Mesenchymal stem cell (in vitro differentiated cells and primary cell): ENCODE data around the gene EXOSC1.

Experiments used
- DNase-seq: peaks from one replicate; pipeline ENCODE4 v3.0.0-alpha.2; 2013
- H2AFZ ChIP-seq: one replicate; pipeline ENCODE4 v1.6.1; 2013; ENCODE audit warnings: low read depth, mild to moderate bottlenecking, control low read depth, inconsistent platforms, low read length, moderate library complexity
- H2AK5ac ChIP-seq: 2 replicates; pipeline ENCODE4 v1.6.1; 2013; ENCODE audit warnings: low read length, moderate library complexity, mild to moderate bottlenecking, inconsistent platforms; ENCODE audit not compliant: severe bottlenecking
- H2BK120ac ChIP-seq: one replicate; pipeline ENCODE4 v1.6.1; 2013; ENCODE audit warnings: low read depth, mild to moderate bottlenecking, inconsistent platforms, low read length, moderate library complexity
- H2BK12ac ChIP-seq, 2 experiments: one replicate each; pipeline ENCODE4 v1.6.1; 2013; ENCODE audit warnings: inconsistent platforms in 2 of 2, low read length in 2 of 2, mild to moderate bottlenecking in 2 of 2, moderate library complexity in 2 of 2, control low read depth in 1 of 2
- H2BK15ac ChIP-seq: one replicate; pipeline ENCODE4 v1.6.1; 2013; ENCODE audit warnings: mild to moderate bottlenecking, low read depth, inconsistent platforms; ENCODE audit not compliant: poor library complexity, severe bottlenecking
- H2BK5ac ChIP-seq: 2 replicates; pipeline ENCODE4 v1.6.1; 2013; ENCODE audit warnings: low read depth, mild to moderate bottlenecking, low read length, control low read depth, inconsistent platforms; ENCODE audit not compliant: poor library complexity, severe bottlenecking
- H3K14ac ChIP-seq, 2 experiments: one replicate each; pipeline ENCODE4 v1.6.1; 2013; ENCODE audit warnings: inconsistent platforms in 2 of 2, low read length in 2 of 2, control low read depth in 1 of 2, mild to moderate bottlenecking in 1 of 2, moderate library complexity in 1 of 2
- H3K18ac ChIP-seq, 2 experiments: one replicate each; pipeline ENCODE4 v1.6.1; 2013; ENCODE audit warnings: inconsistent platforms in 2 of 2, low read length in 2 of 2, control low read depth in 1 of 2, low read depth in 1 of 2, mild to moderate bottlenecking in 1 of 2
- H3K23ac ChIP-seq, 2 experiments: one replicate each; pipeline ENCODE4 v1.6.1; 2013; ENCODE audit warnings: inconsistent platforms in 2 of 2, low read length in 2 of 2, mild to moderate bottlenecking in 2 of 2, moderate library complexity in 2 of 2, control low read depth in 1 of 2
- H3K27ac ChIP-seq: 2 replicates; pipeline ENCODE4 v1.5.1; 2013; ENCODE audit warnings: mild to moderate bottlenecking, moderate library complexity, low read length, control low read depth, inconsistent platforms; ENCODE audit not compliant: poor library complexity, severe bottlenecking
- H3K27me3 ChIP-seq, 2 experiments: 2 replicates each; pipeline versions ENCODE4 v1.6.1 to v1.7.0; 2013; ENCODE audit warnings: low read length in 2 of 2, mild to moderate bottlenecking in 2 of 2, moderate library complexity in 2 of 2, control low read depth in 1 of 2, inconsistent platforms in 1 of 2; ENCODE audit not compliant: control insufficient read depth in 1 of 2, insufficient read depth in 1 of 2
- H3K36me3 ChIP-seq, 2 experiments: 2 replicates each; pipeline versions ENCODE4 v1.6.1 to v1.7.0; 2013; ENCODE audit warnings: low read length in 2 of 2, control low read depth in 1 of 2, inconsistent platforms in 1 of 2, low read depth in 1 of 2, mild to moderate bottlenecking in 1 of 2; ENCODE audit not compliant: insufficient read depth in 2 of 2, control insufficient read depth in 1 of 2
- H3K4ac ChIP-seq, 2 experiments: one replicate each; pipeline ENCODE4 v1.6.1; 2013; ENCODE audit warnings: inconsistent platforms in 2 of 2, low read length in 2 of 2, mild to moderate bottlenecking in 2 of 2, moderate library complexity in 2 of 2, control low read depth in 1 of 2, low read depth in 1 of 2
- H3K4me1 ChIP-seq: 2 replicates; pipeline ENCODE4 v1.6.1; 2013; ENCODE audit warnings: low read depth, low read length, control low read depth; ENCODE audit not compliant: control insufficient read depth, insufficient read depth
- H3K4me2 ChIP-seq: 2 replicates; pipeline ENCODE4 v1.6.1; 2013; ENCODE audit warnings: low read length, mild to moderate bottlenecking, inconsistent platforms; ENCODE audit not compliant: poor library complexity, severe bottlenecking
- H3K4me3 ChIP-seq, 2 experiments: 2 replicates each; pipeline versions ENCODE4 v1.5.1 to v1.7.0; 2013; ENCODE audit warnings: low read length in 2 of 2, mild to moderate bottlenecking in 2 of 2, control low read depth in 1 of 2, low read depth in 1 of 2; ENCODE audit not compliant: insufficient read depth in 1 of 2
- H3K79me1 ChIP-seq: replicated peaks from 2 replicates; pipeline ENCODE4 v1.6.1; 2013; ENCODE audit warnings: mild to moderate bottlenecking, control low read depth, low read length, inconsistent platforms; ENCODE audit not compliant: poor library complexity, severe bottlenecking
- H3K9ac ChIP-seq: 2 replicates; pipeline ENCODE4 v1.7.0; 2013; ENCODE audit warnings: mild to moderate bottlenecking, low read length, moderate library complexity
- H3K9me3 ChIP-seq: 2 replicates; pipeline ENCODE4 v1.7.0; 2013; ENCODE audit warnings: mild to moderate bottlenecking, low read length; ENCODE audit not compliant: control insufficient read depth
- H4K8ac ChIP-seq: one replicate; pipeline ENCODE4 v1.6.1; 2013; ENCODE audit warnings: inconsistent platforms, mild to moderate bottlenecking, low read length, moderate library complexity
- H4K91ac ChIP-seq: one replicate; pipeline ENCODE4 v1.6.1; 2013; ENCODE audit warnings: mild to moderate bottlenecking, low read length, inconsistent platforms
- WGBS: methylation state at CpG from one replicate; pipeline ENCODE4 v1.1.7; 2013; ENCODE audit warnings: mixed read lengths; 5-methylcytosine and 5-hydroxymethylcytosine counted together

Gene EXOSC1

DNA sequence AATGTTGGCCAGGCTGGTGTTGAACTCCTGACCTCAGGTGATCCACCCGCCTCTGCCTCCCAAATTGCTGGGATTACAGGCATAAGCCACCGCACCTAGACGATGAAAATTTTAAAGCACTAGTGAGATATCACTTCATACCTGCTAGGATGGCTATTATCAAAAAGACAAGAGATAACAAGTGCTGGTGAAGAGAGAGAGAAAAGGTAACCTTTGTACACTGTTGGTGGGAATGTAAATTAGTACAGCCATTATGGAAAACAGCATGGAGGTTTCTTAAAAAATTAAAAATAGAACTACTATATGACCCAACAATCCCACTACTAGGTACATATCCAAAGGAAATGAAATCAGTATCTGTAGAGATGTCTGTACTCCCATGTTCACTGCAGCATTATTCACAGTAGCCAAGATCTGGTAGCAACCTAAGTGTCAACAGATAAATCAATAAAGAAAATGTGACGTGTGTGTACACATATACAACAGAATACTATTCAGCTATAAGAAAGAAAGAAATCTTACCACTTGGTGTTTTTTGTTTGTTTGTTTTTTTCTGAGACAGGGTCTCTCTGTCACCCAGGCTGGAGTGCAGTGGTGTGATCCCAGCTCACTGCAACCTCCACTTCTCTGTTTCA, 40.0 kb upstream of the EXOSC1 start:
- no peak overlapping the region for H3K9ac ChIP-seq
- no peak overlapping the region for H3K27ac ChIP-seq

DNA sequence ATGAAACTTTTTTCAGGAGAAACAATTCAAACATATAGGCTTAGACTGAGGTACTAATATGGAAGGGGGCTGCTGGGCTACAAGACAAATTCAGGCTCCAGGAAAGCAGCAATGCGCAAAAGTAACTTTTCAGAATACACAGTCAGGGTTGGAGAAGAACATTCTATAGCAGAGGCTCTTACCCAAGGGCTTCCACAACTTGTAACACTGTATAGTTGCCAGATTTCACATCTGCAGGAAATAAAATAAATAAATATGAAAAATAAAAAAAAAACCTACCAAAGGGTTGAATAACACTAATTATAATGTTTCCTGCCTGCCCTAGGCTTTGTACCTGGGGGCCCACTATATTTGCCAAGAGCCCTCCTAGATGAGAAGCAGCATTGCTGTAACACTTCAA, 38.1 kb upstream of the EXOSC1 start:
- no peaks in the 10 kb centered on the region for H3K9me3 ChIP-seq
- no peak overlapping the region for H2BK5ac ChIP-seq
- H3K79me1 ChIP-seq = peaks cover 22% of the 10 kb centered on the region
- H3K4me3 ChIP-seq = no peak overlapping the region
- H3K23ac ChIP-seq = no peak overlapping the region
- H3K4me1 ChIP-seq = peaks cover 6% of the 10 kb centered on the region
- H4K8ac ChIP-seq = no peak overlapping the region
- DNase-seq = no peak
- H4K91ac ChIP-seq = no peak overlapping the region
- no peak overlapping the region for H3K18ac ChIP-seq
- no peak overlapping the region for H3K27ac ChIP-seq
- H2BK12ac ChIP-seq = no peak overlapping the region
- no peak overlapping the region for H3K14ac ChIP-seq
- no peak overlapping the region for H2BK15ac ChIP-seq
- H3K27me3 ChIP-seq = no peaks in the 10 kb centered on the region
- no peak overlapping the region for H3K4ac ChIP-seq
- H3K36me3 ChIP-seq = peaks cover 26 to 45% of the 10 kb centered on the region in 2 experiments
- H2BK120ac ChIP-seq = no peak overlapping the region
- whole genome bisulfite sequencing = 100% methylated on average over 1 of the region's 1 CpG
- no peak overlapping the region for H2AFZ ChIP-seq
- no peak overlapping the region for H2AK5ac ChIP-seq
- no peak overlapping the region for H3K9ac ChIP-seq
- H3K4me2 ChIP-seq = no peak overlapping the region

More for the DNA sequence above, 40.0 kb upstream of the EXOSC1 start:
- Histone ChIP-seq H3K27me3 (no peaks in the 10 kb centered on the region), H3K14ac (no peak overlapping the region), H4K8ac (no peak overlapping the region), H3K79me1 (peaks cover 13% of the 10 kb centered on the region), H2AFZ (no peak overlapping the region), H3K4ac (no peak overlapping the region), H2BK120ac (no peak overlapping the region), H3K36me3 (peaks cover 15 to 27% of the 10 kb centered on the region in 2 experiments), H2AK5ac (no peak overlapping the region), H3K4me2 (no peak overlapping the region), H3K23ac (no peak overlapping the region), H4K91ac (no peak overlapping the region), H3K4me3 (no peak overlapping the region), H2BK15ac (no peak overlapping the region), H2BK5ac (no peak overlapping the region), H2BK12ac (no peak overlapping the region), H3K4me1 (peaks cover 6% of the 10 kb centered on the region), H3K18ac (no peak overlapping the region), H3K9me3 (no peaks in the 10 kb centered on the region)
- DNase-seq = no peak
- WGBS = 100% methylated on average over 1 of the region's 4 CpGs

DNA sequence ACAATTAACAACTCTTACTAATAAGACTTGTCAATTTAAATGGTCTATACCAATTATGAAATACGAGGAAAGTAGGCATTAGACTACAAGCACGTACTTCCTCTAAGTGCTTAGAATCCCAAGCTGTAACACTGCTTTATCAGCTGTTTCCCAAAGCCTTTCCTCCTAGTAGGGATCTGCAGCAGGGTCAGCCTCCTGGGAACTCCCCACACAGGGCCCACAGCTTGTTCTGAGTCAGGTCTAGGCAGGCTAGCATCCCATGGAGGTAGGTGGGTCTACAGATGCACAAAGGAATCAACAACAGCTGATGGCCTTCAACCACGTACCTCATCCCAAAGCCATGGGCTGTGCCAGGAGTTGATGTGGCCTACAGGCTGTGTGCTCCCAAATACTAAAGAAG, 37.7 kb upstream of the EXOSC1 start:
- Histone ChIP-seq H3K23ac (no peak overlapping the region), H3K4me3 (no peak overlapping the region), H3K27ac (no peak overlapping the region), H2AK5ac (no peak overlapping the region), H3K9ac (no peak overlapping the region), H4K8ac (no peak overlapping the region), H3K27me3 (no peaks in the 10 kb centered on the region), H3K4ac (no peak overlapping the region), H4K91ac (no peak overlapping the region), H2BK5ac (no peak overlapping the region), H3K4me2 (no peak overlapping the region), H3K9me3 (no peaks in the 10 kb centered on the region), H3K18ac (no peak overlapping the region), H3K79me1 (peaks cover 22% of the 10 kb centered on the region), H3K14ac (no peak overlapping the region), H2BK120ac (no peak overlapping the region), H2BK15ac (no peak overlapping the region), H3K36me3 (peaks cover 26 to 50% of the 10 kb centered on the region in 2 experiments), H3K4me1 (peaks cover 6% of the 10 kb centered on the region), H2AFZ (no peak overlapping the region), H2BK12ac (no peak overlapping the region)
- 89% methylated on average over 3 of the region's 3 CpGs for WGBS
- DNase-seq = no peak

DNA sequence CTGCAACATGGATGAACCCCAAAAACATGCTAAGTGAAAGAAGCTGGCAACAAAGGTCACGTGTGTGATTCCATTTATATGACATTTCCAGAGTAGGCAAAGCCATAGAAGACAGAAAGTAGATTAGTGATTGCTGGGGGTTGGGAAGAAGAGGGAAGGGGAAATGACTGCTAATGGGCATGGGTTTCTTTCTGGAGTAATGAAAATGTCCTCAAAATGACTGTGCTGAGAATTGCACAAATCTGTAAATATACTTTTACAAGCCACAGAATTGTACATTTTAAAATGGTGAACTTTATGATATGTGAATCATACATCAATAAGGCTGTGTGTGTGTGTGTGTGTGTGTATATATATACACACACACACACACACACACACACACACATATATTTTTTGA, 36.6 kb upstream of the EXOSC1 start:
- Histone ChIP-seq H4K8ac (no peak overlapping the region), H2BK12ac (no peak overlapping the region), H2BK5ac (no peak overlapping the region), H3K4me1 (peaks cover 4% of the 10 kb centered on the region), H2BK120ac (no peak overlapping the region), H2AFZ (no peak overlapping the region), H3K18ac (no peak overlapping the region), H3K9me3 (no peaks in the 10 kb centered on the region), H2AK5ac (no peak overlapping the region), H2BK15ac (no peak overlapping the region), H3K14ac (no peak overlapping the region), H3K4me2 (no peak overlapping the region), H4K91ac (no peak overlapping the region), H3K36me3 (peaks cover 33 to 61% of the 10 kb centered on the region in 2 experiments), H3K23ac (no peak overlapping the region), H3K4ac (no peak overlapping the region), H3K27ac (no peak overlapping the region), H3K79me1 (peaks cover 31% of the 10 kb centered on the region), H3K9ac (no peak overlapping the region), H3K4me3 (no peak overlapping the region), H3K27me3 (no peaks in the 10 kb centered on the region)
- no peak for DNase-seq
- WGBS = 97% methylated on average over 1 of the region's 1 CpG
